HG03442 (cell line): Measurements from ENCODE around the gene BPIFB3.

ENCODE experiments used
- ATAC-seq: cut with Tn5 transposase; IDR thresholded peaks from one replicate; pipeline ENCODE4 v1.9.1; 2021; ENCODE audit warnings: mild to moderate bottlenecking, moderate library complexity; ENCODE audit not compliant: unreplicated experiment

The BPIFB3 gene

DNA sequence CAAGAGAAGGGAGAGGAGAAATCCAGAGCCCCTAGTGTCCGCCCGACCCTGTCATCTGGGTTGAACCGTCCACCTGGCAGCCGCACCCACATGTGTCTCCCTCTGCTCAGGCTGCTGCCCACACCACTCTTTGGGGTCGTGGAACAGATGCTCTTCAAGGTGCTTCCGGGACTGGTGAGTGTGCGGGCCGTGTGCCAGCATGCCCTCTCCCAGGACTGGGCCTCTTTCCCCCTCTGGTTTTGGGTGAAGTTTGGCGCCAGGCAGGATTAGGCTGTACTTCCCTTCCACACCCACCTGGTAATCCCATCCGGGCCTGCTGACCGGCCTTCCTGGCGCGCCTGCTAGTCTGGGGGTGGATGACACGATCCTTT is 7.9 kb downstream of the BPIFB3 start:
- ATAC-seq: no peak

DNA sequence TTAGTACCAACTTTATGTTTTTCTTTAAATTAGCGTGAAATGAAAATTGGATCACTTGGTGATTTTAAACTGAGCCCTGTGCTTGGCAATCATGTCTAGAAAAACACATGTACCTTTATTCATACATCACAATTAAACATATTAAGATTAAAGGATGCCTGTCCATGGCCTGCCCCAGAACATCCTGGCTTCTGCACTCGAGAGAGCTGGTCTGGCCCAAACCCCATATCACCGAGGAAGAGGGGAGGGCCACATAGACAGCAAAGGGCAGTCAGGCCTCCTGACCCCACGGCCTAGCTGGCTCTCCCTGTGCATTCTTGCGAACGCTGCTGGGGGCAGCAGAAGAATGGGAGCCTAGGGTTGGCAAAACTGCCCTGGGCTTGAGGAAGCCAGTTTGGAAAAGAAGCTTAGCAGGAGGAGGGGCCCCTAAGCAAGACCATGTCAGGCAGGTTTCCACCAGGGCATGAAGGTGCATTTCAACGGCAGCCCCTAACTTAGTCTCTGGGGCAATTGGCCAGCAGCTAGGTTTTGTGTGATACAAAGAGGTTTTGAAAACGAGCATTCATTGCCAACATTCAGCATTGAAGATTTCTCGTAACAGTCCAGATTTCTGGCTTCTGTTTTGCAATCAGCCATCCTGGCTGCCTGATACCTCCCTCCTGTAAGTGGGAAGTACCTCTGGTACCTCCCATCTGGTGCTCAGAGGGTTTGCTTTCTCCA is 8.6 kb downstream of the BPIFB3 start:
- no peak for ATAC-seq

DNA sequence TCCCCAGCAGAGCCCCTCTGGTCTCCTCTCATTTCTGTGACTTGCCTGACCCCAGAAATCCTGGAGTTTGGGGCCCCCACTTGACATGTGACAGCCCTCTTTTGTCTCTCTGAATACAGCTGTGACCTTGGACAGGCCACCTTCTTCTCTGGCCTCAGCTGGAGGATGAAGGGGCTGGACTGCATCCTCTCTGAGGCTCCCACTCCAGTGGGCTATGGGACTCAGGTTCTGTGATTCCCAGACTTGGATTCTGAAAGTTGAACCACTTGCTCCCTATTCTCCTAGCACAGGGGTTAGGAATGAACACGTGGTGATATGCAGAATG is 9.1 kb downstream of the BPIFB3 start:
- no peak for ATAC-seq

DNA sequence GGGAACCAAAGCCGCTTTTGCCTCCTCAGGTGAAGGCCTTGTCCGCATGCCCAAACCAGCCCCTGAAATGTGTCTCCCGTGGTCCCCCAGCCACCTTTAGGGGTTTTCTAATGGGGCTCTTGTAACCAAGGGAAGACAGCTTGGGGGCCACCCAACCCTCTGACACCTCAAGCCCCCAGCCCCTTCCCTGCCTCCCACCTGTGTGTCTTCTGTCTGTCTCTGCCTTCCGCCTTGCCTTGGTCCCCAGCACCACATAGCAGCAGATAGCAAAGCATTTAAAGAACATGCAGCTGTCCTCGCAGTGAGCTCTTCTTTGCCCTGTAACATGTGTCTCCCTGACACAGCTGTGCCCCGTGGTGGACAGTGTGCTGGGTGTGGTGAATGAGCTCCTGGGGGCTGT is 9.6 kb downstream of the BPIFB3 start:
- ATAC-seq: no peak

DNA sequence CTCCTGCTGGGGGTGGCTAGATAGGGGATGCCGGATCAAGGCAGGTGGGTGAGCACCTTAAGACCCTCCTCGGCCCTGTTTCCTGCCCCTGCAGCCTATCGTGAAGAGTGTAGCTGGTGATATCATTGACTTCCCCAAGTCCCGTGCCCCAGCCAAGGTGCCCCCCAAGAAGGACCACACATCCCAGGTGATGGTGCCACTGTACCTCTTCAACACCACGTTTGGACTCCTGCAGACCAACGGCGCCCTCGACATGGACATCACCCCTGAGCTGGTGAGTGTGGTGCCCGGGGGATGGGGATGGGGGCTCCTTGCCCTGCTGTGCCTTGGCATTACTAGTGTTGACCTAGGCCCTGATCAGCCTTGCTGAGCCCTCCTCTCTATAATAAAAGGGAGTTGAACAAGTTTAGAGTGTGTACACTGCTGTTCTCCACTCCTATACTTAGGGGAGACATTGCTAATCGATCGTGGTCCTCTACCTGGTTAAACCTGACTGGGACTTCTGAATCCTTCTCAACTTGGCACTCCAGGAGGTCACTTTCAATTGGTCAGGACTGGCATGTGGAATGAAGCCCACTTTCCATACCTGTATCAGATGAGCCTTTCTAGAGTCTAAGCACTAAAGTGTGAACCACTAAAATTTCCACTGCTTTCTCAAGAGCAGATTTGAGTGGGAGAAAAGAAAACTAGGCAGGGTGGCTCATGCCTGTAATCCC is 11.0 kb downstream of the BPIFB3 start:
- ATAC-seq: no peak

DNA sequence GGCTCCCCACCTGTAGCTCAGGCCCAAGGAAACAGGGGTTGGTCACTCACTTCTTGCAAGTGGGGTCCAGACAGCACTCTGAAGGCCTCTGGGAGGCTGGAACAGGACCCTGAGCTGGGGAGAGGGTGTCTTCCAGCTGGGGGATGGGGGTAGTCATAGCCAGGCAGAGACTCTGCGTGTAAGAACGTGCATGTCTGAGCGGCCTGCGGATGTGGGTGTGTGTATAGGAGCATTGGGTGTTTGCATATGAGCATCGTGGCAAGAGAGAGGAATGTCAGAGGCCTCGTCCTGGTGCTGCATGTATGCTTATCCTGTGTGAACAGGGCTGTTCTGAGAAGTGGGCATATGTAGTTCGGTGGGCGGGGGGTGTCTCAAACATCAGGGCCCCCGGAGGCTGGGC is 12.1 kb downstream of the BPIFB3 start:
- ATAC-seq: no peak

DNA sequence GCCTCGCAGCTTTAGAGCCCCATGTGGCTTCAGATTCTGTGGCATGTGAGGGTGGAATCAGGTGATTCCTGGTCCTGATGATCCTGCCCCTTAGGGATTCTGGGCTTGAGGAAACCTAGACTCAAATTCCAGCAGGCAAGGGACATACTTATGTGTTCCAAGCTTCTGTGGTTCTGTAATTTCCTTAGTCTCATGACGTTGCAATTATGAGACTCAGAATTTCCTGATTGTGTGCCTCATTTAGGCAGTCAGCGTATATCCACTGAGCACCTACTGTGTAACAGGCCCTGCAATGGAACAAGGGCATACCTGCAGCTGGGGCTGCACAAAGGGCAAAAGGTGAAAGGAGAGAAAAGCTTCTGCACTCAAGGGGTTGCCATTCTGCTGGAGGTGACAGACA is 14.1 kb downstream of the BPIFB3 start:
- ATAC-seq: no peak

DNA sequence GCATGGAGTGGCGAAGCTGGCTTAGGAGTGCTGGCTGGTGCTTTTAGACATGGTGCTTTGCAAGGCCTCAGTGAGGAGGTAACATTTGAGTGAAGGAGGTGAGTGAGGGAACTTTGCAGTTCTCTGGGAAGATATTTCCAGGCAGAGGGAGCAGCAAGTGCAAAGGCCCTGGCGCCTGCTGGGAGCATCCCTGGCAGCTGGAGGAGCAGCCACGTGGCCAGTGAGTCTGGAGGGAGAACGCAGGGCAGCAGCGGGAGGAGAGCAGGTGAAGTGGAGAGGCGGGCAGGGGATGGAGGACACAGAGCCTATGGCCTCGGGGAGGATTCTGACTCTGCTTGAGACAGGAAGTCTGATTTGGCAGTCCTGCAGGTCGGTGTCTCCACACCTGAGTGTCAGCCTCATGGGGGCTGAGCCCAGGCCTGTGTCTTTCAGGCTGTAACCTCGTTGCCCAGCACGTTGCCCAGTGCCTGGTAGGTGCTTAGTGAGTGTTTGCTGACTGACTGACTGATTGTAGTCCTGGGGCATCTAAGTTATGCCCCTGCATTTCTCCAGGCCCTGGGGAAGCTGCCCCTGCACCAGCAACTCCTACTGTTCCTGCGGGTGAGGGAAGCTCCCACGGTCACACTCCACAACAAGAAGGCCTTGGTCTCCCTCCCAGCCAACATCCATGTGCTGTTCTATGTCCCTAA is 14.7 kb downstream of the BPIFB3 start:
- no peak for ATAC-seq

DNA sequence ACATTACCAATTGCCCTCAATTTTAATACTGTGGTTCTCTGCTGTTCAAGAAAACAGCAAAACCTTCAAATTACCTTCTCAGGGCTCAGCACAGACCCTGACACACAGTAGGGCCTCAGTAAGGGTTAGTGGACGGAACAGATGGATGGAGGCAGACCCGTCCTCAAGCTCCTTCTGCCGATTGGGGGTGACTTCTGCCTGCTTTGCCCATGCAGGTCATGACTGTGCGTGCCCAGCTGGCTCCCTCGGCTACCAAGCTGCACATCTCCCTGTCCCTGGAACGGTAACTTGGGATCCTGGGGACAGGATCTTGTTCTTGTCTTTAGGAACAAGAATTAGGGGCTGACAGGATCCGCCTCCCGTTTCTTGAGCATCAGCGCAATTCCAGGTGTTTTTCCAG is 16.0 kb downstream of the BPIFB3 start:
- ATAC-seq: no peak

DNA sequence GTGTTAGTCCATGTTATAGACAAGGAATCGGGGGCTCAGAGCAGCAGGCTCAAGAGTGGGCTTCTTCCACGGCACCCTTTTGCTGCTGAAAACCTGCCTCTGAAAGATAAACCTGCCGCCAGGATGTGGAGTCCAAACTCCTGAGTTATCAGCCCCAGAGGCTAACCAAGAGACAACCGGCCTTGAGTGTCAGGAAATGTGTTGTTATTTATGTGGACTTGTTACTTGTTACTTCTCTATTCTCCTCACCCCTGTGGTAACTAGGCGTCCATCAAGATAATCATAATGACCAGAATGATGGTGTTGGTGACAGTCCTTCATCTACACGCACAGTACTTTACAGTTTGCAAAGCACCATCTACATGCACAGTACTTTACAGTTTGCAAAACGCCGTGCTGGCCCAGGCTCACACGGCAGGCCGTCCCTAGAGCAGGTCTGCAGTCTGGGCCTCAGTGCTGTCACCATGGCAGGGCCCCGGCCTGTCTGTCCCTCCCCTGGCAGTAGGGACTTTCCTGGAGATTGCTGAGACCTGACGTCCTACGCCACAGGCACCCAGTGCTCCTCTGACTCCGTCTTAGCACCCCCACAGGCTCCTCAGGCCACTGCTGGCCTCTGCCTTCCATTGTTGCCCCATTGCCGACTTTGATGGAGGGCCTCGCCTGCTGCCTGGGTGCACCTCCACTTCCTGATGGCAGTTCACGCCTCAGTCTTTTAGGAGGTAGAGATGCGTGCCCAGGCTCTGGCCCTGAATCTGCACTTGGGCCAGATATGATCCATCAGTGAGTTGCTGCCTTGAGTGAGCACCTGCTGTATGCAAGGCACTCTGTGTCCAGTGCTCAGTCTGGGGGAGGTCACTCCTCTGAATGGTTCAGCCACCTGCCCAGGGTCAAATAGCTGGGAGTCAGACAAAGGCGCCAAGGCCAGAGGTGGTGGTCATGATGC is 16.7 kb downstream of the BPIFB3 start:
- ATAC-seq: no peak

DNA sequence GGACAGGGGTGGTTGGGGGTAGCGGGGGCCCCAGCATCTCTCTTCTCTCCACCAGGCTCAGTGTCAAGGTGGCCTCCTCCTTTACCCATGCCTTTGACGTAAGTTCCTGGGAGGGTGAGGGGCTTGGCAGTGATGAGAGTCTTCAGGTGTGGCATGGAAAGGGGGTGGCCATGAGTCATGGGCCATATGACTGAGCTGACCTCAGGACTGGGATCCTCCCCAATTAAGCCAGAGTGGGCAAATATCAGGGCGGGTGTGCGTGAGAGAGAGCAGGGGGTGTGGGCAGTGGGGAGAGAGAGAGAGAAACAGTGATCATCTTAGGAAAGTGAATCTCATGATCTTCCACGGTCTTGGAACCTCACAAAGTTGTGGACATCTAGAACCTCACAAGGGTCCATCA is 17.5 kb downstream of the BPIFB3 start:
- no peak for ATAC-seq

DNA sequence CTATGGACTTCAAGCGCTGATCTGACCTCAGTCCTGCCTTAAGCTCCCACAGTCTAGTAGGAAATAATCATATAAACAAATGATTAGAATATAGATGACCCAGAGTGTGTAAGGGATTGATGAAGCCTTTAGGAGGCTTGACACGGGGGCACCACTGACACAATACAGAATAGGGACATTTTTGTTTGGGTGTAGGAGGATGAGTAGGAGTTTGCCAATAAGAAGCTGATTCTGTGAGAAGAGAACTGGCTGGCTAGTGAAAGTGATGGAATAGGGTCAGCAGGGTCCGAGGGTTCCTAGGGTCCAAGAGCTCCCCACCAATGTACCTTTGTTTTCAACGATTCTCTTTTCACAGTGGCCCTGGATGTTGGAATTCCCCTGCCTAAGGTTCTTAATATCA is 18.7 kb downstream of the BPIFB3 start:
- no peak for ATAC-seq

DNA sequence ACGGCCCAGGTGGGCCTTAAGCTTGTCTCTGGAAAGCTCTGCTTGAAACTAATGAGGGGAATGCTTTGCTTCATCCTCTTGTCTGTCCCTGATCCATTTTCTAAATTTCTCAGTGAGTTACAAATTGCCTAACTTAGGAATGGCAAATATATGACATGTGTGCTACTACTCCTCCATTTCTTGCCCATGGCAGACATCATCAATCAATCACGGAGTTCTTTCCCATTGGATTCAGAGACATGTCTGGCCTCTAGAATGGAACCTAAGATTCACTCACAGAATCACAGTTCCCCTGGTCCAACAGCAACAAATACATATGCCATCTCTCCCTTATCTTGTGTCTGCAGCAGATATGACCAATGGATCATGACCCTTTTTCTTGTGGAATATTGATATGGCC is 19.1 kb downstream of the BPIFB3 start:
- ATAC-seq: no peak

DNA sequence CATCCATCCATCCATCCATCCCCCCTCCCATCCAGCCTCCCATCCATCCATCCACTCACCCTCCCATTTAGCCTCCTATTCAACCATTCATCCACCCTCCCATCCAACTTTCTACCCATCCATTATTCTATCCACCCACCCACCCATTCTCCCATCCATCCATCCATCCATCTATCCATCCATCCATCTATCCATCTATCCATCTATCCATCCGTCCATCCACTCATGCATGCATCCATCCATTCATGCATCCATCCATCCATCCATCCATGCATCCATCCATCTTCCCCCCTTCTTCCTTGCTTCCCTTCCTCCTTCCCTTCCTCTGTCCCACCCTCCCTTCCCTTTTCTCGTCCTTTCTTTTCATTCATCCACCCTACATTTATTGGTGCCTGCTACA is 21.0 kb downstream of the BPIFB3 start:
- ATAC-seq: no peak

DNA sequence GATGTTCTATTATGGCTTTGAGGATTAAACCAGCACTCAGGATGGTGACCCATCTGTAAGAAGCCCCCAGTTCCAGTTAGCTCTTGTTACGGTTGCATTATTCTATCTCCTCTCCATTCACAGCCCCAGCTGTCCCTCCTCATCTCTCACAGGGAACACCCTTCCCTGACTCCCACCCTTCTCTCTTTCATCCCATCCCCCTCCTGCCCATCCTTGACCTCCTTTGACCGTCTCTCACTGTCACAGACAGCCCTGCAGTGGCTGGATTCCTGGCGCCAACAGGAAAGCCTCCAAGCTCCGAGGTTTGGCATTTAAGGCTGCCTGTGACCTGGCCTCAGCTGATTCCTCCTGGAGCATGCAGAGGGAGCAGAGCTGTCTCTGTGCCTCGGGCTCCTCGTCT is 21.6 kb downstream of the BPIFB3 start:
- ATAC-seq: no peak

DNA sequence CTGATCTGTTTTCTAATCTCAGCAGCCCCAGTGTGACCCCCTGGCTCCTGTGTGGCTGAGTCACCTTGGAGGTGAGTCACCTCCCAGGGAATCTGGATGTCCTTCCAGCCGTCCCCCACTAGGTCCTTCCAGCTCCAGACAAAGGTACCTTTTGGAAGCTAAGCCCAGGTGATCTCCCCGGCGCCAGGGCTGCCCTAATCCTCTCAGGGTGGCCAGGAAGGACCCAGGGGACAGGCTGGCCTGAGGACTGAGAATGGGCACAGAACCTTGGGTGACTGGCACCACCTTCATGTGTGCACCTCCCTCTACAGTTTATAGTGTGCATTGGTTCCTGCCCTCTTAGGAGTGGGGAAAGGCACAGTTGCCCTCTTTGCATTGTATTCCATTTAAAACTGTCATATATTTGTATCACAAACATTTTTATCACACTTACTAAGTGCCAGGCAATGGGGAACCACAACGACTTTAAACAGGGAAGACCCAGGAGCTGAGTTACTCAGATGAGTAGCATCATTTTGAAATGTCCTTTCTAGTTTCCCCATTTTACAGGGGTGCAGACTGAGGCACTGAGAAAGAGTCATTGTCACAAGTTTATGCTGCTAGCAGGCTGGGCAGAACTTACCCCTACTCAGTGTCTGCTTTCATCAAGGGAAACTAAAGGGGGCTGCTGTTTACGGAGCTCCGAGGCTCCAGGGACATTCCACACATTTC is 23.1 kb downstream of the BPIFB3 start:
- no peak for ATAC-seq

DNA sequence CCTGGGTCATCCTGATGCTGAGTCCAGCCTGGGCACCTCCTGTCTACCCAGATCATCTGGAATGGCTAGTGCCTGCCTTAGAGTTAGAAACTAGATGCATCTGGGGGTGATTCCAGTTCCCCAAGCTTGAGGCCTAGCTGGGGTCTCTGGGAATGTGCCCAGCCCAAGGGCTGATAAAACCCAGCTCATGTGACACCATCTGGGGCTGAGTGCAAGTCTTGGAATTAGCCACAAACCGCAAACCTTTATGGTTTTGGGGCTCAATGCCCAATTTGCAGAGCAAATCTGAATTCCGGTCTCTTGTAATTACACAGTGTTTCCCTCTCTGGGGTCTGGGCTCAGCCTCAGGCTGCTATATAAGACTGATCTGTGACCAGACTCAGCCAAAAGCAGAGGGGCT is 25.6 kb downstream of the BPIFB3 start, which contains the start of gene BPIFB4:
Gene BPIFB4 (plus strand): TSS at position 385 of the 400 bp plus-strand sequence. CDS start 1,884 bp downstream, outside the sequence.
- ATAC-seq: no peak

DNA sequence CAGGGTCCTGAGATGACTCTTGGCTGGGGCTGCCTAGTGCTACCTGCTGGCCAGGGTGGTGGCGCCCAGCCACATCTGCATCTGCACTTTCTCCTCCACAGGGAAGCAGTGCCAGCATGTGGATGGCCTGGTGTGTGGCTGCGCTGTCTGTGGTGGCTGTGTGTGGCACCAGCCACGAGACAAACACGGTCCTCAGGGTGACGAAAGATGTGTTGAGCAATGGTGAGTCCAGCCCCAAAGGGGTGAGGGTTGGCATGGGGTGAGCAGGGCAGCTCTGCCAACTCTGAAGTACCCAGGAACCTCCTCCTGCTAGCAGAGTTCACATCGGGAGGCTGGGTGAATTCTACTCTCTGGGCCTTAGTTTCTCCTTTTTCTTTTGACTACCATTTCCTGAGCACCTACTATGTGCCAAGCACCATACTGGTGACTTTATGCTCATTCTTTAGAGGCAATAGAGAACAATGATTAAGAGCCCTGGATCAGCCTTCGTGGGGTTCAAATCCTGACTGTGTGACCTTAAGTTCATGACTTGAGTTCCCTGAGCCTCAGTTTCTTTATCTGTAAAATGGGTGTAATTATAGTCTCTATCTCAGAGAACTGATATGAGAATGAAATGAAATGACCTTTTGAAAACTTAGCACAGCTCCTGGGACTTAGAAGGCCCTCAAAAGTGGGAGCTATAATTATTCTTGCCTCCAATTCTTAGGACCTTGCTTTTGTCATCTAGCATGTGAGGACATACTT is 27.9 kb downstream of the BPIFB3 start:
- ATAC-seq: no peak

DNA sequence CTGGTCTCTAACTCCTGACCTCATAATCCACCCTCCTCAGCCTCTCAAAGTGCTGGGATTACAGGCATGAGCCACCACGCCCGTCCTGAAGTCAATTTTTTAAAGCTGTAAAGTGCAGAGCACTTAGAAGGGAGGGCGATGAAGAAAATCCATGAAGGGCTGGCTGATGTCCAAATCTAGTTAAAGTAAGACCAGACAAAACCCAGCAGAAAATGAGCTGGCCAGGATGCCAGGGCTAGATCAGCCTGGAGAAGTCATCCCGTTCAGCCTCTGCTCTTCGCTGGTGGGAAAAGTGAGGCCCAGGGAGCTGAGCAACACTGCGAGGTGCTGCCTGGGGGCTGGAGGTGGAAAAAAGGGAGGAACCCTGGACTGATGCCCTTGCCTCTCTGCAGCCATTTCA is 28.8 kb downstream of the BPIFB3 start:
- ATAC-seq: no peak
